Activated CD8-positive, alpha-beta memory T cell treated with anti-CD3 and anti-CD28 coated beads for 1 hour (primary cell): ENCODE data around the gene ASB13.
"Not testable (repeated sequence)": the region's sequence is repeated elsewhere in the genome, so short reads cannot be mapped to it uniquely, and the experiment has no call there.

ENCODE experiments used
- DNase-seq, 2 donors: peaks; one replicate each; pipeline ENCODE4 v3.0.0-alpha.2; 2020; ENCODE audit warnings: low read depth in 1 of 2; ENCODE audit errors: extremely low read depth in 1 of 2

The ASB13 gene

GRCh38 chr10:5625992-5626777 lies 40.2 kb downstream of the ASB13 start:
- no peak for DNase-seq

- no peak for DNase-seq
Measured at GRCh38 chr10:5624701-5625100, 41.7 kb downstream of the ASB13 start.

- DNase-seq, result peak; percentile 32 to 66
Measured at GRCh38 chr10:5623081-5623748, 43.2 kb downstream of the ASB13 start.

GRCh38 chr10:5622186-5622960 lies 44.0 kb downstream of the ASB13 start:
- no peak for DNase-seq

- DNase-seq, result not testable (repeated sequence)
Measured at GRCh38 chr10:5621371-5621770, 45.0 kb downstream of the ASB13 start.

GRCh38 chr10:5620966-5621365 lies 45.4 kb downstream of the ASB13 start:
- no peak for DNase-seq

GRCh38 chr10:5620223-5620721 lies 46.1 kb downstream of the ASB13 start:
- no peak for DNase-seq

- no peak for DNase-seq
Measured at GRCh38 chr10:5619362-5620211, 46.8 kb downstream of the ASB13 start.

GRCh38 chr10:5618829-5619228 lies 47.6 kb downstream of the ASB13 start:
- no peak for DNase-seq

GRCh38 chr10:5618042-5618441 lies 48.4 kb downstream of the ASB13 start:
- no peak for DNase-seq

GRCh38 chr10:5617521-5617920 lies 48.9 kb downstream of the ASB13 start:
- no peak for DNase-seq

- DNase-seq, result no peak
Measured at GRCh38 chr10:5616836-5617235, 49.6 kb downstream of the ASB13 start.

- DNase-seq, result no peak
Measured at GRCh38 chr10:5616046-5616445, 50.3 kb downstream of the ASB13 start.

- DNase-seq, result no peak
Measured at GRCh38 chr10:5615316-5615715, 51.1 kb downstream of the ASB13 start.

GRCh38 chr10:5614155-5614721 lies 52.2 kb downstream of the ASB13 start:
- DNase-seq, result no peak

GRCh38 chr10:5613481-5614154 lies 52.8 kb downstream of the ASB13 start:
- no peak for DNase-seq

- DNase-seq, result no peak
Measured at GRCh38 chr10:5611899-5612680, 54.3 kb downstream of the ASB13 start.

- DNase-seq, result no peak
Measured at GRCh38 chr10:5609952-5610616, 56.3 kb downstream of the ASB13 start.
